ENCODE results near the gene JAML.

DNA sequence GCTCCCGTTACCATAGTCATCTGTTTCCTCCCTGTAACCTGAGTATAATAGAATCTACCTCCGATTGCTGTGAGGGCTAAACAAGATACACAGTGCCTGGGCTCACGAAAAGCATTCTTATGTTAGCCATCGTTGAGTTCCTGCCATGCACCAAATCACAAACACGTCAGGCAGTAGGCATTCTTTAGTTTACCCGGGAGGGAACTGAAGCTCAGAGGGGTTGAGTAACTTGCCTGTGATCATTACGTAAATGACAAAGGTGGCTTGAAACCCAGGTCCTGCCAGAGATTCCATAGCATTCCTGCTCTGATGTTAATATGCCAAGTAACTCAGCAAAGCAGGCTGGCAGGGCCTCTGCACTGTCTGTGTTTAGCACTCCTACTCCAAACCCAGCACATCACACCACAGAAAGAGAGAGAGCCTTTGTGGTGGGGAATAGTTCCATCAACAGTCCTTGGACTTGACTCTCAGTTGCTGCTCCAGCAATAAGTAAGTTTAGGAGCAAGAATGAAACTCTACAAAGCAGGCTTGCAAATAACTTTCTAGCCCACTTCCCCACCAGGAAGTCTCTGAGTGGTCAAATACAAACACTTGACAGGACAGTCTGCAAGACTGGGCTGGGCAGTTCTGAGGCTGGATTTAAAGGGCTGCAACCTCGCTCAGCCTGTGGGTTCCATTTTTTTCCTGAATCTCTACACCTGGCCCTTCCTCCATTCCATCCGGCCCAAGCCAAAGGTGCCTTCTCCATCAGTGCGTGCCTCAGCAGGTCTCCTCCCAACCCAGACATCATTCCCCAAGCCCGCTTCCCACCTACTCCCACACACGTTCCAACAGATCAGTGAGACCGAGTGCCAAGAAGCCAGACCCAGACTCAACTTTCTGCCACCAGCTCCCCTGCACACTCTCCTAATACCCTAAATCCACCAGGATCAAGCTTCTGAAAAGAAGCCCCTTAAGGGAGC is 49.5 kb downstream of the JAML start:
- no peak for TF ChIP-seq TAF1 (IDR thresholded peaks at IDR 0.05; ENCODE audit: low read depth, low read length)
- TF ChIP-seq POLR2A (IDR thresholded peaks at IDR 0.05; ENCODE audit: low read depth, low read length), result no peak
- no peak for TF ChIP-seq POLR2AphosphoS5 (IDR thresholded peaks at IDR 0.05; ENCODE audit: low read depth, low read length)
